Measurements from ENCODE around the gene BAG1.

- TF ChIP-seq POLR2AphosphoS5 (IDR thresholded peaks at IDR 0.05; ENCODE audit: low read depth, low read length) (peak; percentile 74), POLR2A (IDR thresholded peaks at IDR 0.05; ENCODE audit: low read depth, low read length) (peak; percentile 43; the same call in 1 of the 2 replicates)
These were observed 830 bp upstream of the BAG1 start for GRCh38 chr9:33265211-33265865.

All from GM12892 (cell line).